HG03097 (cell line): Measurements from ENCODE around the gene ZFP36.
"Not testable (repeated sequence)": the region's sequence is repeated elsewhere in the genome, so short reads cannot be mapped to it uniquely, and the experiment has no call there.

ENCODE experiments used
- ATAC-seq: cut with Tn5 transposase; IDR thresholded peaks from one replicate; pipeline ENCODE4 v1.9.1; 2021; ENCODE audit not compliant: unreplicated experiment, low FRiP score

The ZFP36 gene, protein sequence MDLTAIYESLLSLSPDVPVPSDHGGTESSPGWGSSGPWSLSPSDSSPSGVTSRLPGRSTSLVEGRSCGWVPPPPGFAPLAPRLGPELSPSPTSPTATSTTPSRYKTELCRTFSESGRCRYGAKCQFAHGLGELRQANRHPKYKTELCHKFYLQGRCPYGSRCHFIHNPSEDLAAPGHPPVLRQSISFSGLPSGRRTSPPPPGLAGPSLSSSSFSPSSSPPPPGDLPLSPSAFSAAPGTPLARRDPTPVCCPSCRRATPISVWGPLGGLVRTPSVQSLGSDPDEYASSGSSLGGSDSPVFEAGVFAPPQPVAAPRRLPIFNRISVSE

DNA sequence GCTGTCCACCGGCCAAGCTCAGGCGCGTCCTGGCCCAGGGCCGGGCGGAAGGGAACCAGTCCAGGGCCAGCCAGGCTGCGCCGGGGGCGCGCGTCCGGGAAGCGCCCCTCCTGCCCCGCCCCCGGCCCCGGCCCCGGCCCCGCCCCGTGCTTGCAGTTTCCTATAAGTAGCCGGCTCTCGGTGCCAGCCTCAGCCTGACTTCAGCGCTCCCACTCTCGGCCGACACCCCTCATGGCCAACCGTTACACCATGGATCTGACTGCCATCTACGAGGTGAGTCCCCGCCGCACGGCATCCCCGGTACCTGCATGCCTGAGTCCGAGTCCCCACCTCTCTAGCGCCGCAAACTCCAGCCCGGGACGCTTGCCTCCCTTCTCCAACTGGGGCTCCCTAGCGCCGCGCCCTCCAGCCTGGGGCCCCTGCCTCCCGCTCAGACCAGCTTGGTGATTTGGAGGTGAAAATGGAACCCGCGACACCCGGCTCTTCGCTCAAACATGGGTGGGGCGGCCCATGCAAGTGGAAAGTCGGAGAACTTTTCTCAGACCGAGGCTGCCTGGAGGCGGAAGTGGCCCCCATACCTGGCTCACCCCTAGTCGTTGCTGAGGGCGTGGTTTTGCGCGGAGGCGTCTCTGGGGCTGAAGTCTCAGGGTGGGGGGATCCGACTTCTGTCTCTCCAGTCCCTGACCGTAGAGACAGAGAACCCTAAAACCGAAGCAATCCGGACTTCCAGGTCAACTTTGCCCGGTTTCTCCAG is at the start of gene ZFP36:
Gene ZFP36, plus strand, starts transcription at position 192 of the 754 bp plus-strand sequence. Its CDS starts 58 bp downstream, at position 250.
- peak; percentile 25 for ATAC-seq

DNA sequence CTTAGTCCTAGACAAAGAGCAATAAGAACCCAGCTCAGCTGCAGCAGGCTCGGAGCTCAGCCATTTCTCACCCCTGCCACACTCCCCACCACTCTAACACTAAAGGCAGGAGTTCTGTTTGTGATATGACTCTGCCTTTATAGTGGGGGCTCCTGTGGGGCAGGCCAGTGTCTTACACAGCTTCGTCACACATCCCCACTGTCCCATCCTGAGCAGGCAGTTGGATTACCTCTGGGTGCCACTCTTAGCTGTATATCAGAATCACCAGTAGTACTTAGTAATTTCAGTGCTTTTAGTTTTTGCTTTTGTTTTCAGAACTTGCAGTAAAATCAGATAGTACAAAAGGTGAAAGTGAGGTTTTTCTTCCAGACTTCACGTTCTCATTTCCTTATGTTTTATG is 47.6 kb upstream of the ZFP36 start:
- no peak for ATAC-seq

DNA sequence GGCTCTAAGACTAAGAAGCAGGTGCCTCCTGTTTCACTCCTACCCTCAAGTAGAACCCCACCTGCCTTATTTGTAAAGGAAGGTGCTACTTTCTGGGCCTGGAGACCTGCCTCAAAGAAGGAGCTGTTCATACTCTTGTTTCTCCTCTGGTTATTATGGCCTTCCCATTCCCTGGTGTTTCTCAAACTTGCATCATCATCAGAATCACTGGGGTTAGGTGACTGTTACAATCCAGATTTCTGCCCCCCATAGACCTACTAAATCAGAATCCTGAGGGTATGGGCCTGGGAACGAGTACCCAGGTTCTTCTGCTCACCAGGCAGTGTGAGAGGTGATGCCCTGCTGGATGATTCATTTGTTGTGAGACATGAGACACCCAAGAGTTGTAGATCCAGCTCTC is 46.0 kb upstream of the ZFP36 start:
- no peak for ATAC-seq

DNA sequence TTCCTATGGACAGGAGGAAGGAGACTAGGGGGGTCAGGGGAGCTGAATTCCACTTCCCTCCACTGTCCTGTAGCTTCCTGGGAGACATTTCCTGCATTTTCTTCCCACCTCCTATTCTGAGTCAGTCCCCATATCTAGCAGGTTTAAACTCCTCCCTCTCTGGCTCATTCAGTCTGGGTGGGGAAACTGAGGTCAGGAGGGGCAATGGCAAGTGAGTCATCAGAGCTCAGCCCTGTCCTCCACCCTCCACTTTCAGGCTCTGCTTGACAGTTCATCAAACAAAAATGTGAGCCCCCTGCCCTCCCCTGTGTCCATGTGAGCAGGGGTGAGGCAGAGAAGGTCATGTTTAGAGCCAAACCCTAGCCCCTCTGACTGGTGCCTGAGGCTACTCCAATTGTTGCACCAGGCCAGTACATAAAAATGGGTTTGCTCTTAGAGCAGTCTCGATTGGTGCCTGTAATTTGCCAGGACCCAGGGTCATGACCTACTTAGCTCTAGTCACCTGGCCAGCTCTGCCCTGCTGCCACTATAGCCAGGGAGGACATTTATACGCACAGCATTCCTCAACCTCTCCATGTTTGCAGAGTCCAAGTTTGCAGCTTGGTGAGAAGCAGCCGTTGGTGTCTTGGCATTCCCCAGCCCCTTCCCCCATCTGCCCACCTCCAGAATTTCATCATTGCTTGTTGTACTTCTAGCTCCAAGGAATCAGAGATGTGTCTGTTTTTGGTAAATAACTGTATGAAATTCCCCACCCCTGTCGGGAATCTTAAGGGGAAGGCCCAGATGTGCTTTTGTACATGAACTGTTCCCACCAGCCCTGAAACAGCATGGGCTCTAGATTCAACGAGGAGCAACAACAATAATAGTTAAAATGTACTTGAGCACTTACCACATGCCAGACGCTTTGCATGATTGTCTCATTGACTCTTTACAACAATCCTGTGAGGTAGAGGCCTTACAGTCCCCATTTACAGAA is 43.7 kb upstream of the ZFP36 start:
- ATAC-seq = no peak

DNA sequence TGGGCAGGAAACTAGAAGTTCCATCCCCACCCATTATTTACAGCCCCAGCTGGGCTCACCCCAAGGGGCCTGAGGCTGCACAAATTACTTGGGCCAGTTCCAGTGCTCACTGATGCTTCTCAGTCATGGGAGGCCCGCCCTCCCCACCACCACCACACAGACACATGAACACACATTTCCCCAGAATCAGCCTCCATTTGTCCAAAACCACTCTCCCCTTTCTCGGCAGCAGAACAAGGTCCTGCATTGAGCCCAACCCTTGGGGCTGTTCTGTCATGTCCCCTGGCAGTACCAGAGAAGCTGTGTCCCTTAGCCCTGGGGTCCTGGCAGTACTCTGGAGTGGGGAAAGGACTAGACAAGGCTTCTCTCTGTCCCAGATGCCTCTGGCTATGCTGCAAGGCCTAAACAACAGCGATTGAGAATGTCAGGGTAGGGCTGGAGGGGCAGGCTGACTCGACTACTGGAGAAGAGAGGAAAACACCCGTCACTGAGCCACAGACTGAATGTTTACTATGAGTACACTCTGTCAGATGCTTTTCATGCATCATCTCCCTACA is 42.7 kb upstream of the ZFP36 start:
- ATAC-seq = no peak

DNA sequence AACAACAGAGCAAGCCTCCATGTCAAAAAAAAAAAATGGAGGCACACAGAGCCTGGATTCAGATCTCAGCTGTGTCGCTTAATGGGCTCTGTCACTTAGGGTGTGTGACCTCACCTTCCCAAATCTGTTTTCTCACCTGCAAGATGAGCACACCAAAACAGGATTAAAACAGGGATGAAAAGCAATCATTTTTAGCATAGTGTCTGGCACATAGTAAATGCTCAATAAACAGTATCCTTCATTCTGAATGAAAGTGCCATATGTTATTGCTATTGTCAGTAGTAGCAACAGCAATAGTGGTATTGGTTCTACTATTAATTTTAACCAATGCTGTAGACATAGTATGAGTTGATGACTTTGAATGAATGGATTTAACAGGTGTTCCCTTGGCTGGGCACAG is 41.1 kb upstream of the ZFP36 start:
- ATAC-seq = no peak

DNA sequence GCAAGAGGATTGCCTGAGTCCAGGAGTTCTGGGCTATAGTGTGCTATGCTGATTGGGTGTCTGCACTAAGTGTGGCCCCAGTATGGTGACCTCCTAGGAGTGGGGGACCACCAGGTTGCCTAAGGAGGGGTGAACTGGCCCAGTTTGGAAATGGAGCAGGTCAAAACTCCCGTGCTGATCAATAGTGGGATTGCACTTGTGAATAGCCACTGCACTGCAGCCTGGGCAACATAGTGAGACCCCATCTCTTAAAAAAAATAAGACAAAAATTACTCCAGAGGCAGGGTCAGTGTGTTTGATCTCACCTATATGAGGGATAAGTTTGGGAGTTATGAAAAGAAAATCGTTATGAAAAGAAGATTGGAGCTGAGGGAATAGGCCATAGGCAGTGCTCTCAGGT is 37.4 kb upstream of the ZFP36 start:
- no peak for ATAC-seq

DNA sequence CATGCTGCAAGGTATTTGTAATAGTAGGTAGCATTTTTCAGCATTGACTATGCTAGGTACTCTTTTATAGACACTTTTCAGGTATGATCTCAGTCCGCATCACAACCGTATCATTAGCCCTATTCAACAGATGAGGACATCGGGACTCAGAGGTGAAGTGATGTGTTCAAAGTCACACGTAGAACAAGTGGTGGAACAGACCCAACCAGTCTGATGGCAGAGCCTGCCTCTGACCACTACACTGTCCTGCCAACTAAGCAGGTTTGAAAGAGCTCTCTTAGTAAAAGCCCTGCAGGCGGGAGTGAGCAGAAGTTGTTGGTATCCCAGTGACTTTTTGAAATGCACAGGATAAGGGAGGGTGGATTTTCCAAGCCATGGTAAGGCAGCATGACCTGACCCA is 35.9 kb upstream of the ZFP36 start:
- no peak for ATAC-seq

DNA sequence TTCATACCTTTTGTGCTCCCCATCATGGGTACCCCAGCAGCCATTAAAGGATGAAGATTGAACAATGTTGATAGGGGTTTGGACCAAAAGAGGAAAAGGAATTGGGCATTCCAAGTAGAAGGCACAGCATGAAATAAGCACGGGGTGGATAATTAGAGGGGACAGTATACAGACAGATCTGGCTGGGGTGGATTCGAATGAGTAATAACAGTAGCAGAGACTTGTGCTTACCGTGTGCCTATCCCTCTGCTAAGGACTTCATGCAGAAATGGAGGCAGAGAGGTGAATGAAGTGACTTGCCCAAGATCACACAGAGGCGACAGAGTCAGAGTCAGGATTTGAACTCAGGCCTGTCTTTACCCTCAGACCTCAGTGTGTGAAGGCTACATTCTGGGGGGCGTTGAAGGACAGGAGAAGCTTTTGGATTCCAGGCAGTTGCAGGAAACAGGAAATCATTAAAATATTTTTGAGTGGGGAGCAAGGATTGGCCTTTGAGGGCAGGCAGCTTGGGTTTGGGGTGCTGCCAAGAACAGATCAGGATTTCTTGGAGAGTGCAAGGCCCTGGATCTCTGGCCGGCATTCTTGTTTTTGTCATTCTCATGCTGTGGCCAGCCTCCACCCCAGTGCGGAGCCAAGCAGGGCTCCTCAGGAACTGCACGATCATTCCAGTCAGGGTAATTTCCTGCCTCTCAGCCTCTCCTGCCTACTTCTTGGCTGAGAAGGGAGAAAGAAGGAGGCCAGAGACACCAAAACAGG is 34.4 kb upstream of the ZFP36 start:
- ATAC-seq = no peak

DNA sequence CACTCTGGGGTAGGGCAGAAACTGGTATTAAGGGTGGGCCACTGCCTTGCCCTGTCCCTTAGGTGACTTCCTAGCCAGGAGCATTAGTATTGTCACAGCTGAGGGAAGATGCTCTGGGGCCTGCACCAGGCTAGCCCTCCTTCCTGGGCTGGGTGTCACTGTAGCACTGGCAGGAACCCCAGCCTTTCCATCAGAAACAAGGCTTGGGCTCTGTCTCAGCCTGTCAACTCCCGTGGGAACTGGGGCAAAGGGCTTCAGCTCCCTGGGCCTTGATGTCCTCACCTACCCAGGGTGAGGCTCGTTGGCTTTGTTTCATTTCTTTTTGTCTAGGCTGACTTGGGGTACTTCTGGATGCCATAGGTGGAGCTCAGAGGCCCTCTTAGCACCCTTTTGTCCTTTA is 33.7 kb upstream of the ZFP36 start:
- ATAC-seq = no peak

DNA sequence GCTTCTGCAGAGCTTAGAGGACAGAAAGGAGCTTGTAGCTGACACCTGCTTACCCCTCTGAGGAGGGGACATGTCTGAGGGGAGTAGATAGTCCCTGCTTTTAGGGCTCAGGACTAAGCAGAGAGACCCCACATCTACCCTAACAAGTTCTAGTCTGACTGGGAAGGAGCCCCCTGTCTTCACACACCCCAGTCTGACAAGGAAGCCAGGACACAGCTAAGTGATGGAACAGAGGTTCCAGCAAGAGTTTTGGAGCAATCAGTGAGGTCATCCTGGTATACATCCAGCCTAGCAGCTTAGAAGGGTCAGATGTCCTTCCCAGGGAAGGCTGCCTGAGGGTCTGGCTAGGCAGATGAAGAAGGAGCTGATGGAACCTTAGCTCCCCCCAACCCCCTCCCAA is 30.7 kb upstream of the ZFP36 start:
- ATAC-seq = no peak

DNA sequence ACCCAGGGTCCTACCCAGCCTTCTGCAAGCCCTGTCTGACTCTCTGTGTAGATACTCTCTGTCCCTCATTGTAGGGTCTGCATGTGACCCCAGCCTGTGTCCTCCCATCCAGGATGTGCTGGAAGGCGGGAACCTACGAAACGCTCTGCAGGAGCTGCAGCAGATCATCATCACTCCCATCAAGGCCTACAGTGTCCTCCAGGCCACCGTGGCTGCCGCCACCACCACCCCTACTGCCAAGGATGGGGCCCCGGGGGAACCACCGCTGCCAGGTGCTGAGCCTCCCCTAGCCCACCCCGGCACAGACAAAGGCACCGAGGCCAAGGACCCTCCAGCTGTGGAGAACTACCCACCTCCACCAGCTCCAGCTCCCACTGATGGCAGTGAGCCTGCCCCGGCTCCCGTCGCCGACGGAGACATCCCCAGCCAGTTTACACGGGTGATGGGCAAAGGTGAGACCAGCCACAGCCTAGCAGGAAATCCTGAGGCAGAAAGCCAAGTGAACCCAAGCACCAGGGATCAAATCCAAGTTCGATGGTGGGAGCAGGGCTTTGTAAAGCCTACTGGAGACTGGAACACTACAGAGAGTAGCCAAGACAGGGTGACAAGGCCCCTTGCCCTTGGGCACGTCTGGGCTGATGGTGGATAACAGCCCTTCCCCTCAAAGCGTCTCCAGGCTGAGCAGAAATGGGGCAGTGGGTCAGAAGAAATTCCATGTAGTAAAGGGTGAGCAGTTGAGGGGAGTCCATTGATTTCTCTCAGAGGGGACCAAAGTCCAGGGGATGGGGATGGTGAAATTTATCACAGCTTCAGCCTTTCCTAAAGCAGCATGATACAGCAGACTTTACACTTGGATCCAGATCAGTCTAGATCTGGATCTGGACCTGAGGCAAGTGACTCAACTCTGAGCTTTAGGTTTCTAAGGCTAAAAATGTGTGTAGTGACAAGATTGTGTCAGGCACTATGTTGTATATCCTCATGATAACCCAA is 29.0 kb upstream of the ZFP36 start:
- no peak for ATAC-seq

DNA sequence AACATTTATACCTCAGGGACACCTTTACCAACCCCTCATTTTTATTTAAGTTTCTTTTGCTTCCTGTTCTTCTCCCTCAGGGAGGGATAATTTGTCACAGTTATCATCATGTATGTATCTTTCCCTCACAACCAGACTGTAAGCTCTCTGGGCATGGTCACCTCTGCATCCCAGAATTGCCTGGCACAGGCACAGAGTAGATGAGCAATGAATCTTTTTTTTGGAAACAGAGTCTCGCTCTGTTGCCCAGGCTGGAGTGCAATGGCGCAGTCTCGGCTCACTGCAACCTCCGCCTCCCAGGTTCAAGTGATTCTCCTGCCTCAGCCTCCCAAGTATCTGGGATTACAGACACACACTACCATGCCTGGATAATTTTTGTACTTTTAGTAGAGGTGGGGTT is 27.3 kb upstream of the ZFP36 start:
- ATAC-seq = not testable (repeated sequence)

DNA sequence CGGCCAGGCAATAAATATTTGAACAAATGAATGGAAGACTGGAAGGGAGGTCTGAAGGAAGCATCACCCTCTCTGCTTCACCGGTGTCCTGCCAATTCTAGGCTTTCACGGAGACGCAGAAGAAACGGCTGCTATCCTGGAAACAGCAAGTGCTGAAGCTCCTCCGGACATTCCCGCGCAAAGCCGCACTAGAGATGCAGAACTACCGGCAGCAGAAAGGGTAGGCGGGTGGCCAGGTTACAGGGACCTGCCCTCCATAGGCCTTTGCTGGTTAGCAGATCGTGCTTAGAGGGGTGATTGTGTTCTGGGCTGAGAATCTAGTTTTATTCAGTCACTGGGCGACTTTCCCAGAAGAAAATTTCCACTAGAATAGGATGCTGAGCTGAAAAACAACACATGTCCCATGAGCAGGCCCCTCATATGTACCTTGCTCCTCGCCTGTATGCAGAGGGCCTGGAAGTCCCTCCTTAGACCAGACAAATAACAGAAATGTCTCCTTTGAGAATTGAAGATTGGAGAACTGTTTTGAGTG is 26.7 kb upstream of the ZFP36 start:
- no peak for ATAC-seq

DNA sequence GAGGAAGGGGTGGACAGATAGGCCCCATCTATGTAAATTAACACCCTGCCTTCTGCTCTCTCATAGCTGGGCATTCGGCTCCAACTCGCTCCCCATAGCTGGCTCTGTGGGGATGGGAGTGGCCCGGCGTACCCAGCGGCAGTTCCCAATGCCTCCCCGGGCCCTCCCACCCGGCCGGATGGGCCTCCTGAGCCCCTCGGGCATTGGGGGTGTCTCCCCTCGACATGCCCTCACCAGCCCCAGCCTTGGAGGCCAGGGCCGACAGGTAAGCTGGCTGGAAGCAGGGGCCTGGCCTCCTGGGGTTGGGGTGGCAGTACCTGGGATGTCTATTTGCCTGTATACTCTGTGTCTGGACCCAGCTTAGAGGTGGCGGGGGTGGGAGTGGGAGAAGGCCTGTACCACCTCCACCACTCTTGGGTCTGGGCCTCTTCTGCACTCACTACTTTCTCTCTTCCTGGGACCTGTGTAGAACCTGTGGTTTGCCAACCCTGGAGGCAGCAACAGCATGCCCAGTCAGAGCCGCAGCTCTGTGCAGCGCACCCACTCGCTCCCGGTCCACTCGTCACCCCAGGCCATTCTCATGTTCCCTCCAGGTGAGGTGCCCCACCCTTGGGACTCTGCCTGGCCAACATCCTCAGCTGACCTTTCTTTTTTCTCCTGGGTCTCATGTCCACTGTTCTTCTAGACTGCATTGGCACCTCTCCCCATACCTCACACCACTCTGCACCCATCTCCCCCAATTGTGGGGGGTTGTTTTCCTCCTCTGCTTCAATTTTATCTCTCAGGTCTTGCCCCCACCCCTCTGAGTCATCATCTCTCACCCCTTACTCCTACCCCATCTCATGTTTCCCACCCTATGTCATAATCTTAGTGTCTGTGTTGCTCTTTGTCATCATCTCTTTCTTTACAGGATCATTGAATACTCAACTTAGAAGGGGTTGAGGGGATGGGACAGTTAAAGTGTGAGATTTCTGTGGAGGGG is 25.8 kb upstream of the ZFP36 start:
- no peak for ATAC-seq

DNA sequence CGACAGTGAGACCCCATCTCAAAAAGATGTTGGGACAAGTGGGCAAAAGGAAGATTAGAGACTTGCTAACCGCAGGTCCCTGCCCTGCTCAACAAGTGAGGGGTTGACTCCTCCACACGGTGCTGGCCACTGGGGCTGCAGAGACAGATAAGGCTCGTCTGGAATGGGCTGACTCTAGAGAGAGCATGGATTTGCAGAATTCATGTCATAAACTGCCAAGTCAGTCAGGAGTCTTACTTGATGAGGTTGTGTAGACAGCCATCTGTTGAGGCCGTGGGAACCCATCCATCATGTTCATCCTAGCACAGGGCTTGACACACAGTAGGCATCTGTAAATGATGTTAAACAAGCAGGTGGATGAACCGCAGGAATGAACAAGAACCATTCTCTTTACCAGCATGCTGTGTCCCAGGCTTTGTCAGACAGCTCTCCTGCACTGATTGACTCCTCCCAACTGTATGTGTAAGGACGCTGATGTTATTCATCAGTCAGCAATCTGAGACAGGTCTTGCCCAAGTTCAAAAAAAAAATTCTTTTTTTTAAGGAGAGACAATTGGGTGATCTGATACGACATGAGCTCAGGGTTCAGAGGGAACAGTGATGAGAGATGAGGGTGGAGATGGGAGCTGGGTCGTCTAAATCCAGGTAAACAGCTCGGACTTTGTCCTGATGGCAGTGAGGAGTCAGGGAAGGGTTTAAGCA is 24.6 kb upstream of the ZFP36 start:
- no peak for ATAC-seq
